Neural progenitor cell (in vitro differentiated cells): Measurements from ENCODE around the gene SERPINB13.

ENCODE experiments used
- CTCF ChIP-seq: fragments of 200-600 bp; sonication (generic); IDR thresholded peaks from 2 replicates; pipeline ENCODE4 v1.5.1; 2017; ENCODE audit warnings: antibody characterized with exemption, mild to moderate bottlenecking
- EZH2 ChIP-seq: fragments of 200-600 bp; sonication (generic); IDR thresholded peaks from 2 replicates; pipeline ENCODE4 v1.6.1; 2017; ENCODE audit warnings: antibody characterized with exemption, mild to moderate bottlenecking, moderate library complexity
- EZH2phosphoT487 ChIP-seq: fragments of 200-600 bp; sonication (generic); IDR thresholded peaks from 2 replicates; pipeline ENCODE4 v1.6.1; 2017; ENCODE audit warnings: antibody characterized with exemption

- TF ChIP-seq CTCF, result no peak
- no peak for TF ChIP-seq EZH2
- TF ChIP-seq EZH2phosphoT487, result no peak
Measured at GRCh38 chr18:63579616-63580015, 7.5 kb upstream of the SERPINB13 start.
